ENCODE results near the gene GSTM3.

Gene GSTM3

DNA sequence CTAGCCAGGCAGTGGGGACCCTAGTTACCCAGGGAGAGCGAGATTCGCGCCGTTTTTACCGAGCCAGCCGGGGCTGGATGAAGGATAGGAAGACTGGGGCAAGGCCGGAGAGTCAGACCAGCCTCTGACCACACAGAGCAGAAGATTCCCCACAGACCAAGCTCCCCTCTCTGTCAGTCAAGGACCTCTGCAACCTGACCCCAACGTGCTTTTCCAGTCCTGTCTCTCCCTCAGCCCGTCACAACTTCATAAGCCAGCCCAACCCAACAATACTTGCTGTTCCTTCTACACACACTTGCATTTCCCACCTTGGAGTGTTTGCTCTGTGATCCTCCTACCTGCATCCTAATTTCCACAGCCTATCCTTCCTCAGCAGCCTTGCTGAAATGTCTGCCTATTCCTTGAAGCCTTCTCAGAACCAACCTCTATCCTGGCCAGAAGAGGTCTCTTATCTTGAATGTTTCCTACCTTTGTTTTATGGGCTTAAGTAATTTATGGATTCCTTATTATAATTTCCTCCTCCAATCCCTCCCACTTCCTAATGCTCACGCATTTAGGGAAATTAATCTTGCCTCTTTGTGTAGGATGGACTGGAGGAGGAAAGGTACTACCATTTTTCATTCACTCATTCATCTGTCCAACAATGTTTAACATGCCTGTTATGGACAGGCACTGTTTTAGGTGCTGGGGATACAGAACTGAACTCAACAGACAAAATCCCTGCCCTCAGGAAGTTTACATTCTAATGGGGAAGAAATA lies at the start of gene GSTM3:
TSS of gene GSTM3 (minus strand) at position 424 of the 759 bp plus-strand sequence. CDS start 751 bp downstream, outside the sequence.
- H3K9me3 ChIP-seq (ENCODE audit: severe bottlenecking) = peaks cover 4% of the 10 kb centered on the region
- H3K27me3 ChIP-seq (ENCODE audit: insufficient read depth, low read depth, severe bottlenecking) = no peaks in the 10 kb centered on the region
- TF ChIP-seq, protein P1, sequence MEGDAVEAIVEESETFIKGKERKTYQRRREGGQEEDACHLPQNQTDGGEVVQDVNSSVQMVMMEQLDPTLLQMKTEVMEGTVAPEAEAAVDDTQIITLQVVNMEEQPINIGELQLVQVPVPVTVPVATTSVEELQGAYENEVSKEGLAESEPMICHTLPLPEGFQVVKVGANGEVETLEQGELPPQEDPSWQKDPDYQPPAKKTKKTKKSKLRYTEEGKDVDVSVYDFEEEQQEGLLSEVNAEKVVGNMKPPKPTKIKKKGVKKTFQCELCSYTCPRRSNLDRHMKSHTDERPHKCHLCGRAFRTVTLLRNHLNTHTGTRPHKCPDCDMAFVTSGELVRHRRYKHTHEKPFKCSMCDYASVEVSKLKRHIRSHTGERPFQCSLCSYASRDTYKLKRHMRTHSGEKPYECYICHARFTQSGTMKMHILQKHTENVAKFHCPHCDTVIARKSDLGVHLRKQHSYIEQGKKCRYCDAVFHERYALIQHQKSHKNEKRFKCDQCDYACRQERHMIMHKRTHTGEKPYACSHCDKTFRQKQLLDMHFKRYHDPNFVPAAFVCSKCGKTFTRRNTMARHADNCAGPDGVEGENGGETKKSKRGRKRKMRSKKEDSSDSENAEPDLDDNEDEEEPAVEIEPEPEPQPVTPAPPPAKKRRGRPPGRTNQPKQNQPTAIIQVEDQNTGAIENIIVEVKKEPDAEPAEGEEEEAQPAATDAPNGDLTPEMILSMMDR (IDR thresholded peaks at IDR 0.05; ENCODE audit: low read depth, low read length) = no peak
- H3K27ac ChIP-seq = peak within 1 kb of the TSS; percentile 72
- no peak for DNase-seq
- peaks cover 24% of the 10 kb centered on the region for H3K36me3 ChIP-seq
- peak within 1 kb of the TSS; percentile 58 for H3K4me3 ChIP-seq (ENCODE audit: low read depth, low read length)

DNA sequence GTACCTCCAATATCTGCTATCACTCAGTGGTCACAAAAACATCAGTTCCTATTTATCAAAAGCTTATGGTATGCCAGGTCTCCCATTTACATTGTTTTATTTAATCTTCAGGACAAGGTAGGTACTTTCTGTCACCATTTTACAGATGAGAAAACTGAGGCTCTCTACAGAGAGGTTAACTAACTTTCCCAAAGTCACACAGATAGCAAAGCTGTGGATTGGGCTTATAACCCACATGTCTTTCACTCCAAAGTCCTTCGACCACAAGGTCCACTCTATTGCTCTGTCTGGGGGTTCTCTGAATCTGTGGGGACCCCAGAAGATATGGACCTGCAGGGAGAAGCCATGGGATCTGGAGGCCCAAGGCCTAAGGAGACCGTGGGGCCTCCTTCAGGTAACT lies 49.5 kb upstream of the GSTM3 start:
- Histone ChIP-seq H3K4me3 (ENCODE audit: low read depth, low read length) (no peak overlapping the region), H3K27ac (no peak overlapping the region), H3K36me3 (no peaks in the 10 kb centered on the region), H3K27me3 (ENCODE audit: insufficient read depth, low read depth, severe bottlenecking) (no peaks in the 10 kb centered on the region), H3K9me3 (ENCODE audit: severe bottlenecking) (peaks cover 4% of the 10 kb centered on the region)
- no peak for DNase-seq
- TF ChIP-seq, protein P1 (IDR thresholded peaks at IDR 0.05; ENCODE audit: low read depth, low read length) = no peak

DNA sequence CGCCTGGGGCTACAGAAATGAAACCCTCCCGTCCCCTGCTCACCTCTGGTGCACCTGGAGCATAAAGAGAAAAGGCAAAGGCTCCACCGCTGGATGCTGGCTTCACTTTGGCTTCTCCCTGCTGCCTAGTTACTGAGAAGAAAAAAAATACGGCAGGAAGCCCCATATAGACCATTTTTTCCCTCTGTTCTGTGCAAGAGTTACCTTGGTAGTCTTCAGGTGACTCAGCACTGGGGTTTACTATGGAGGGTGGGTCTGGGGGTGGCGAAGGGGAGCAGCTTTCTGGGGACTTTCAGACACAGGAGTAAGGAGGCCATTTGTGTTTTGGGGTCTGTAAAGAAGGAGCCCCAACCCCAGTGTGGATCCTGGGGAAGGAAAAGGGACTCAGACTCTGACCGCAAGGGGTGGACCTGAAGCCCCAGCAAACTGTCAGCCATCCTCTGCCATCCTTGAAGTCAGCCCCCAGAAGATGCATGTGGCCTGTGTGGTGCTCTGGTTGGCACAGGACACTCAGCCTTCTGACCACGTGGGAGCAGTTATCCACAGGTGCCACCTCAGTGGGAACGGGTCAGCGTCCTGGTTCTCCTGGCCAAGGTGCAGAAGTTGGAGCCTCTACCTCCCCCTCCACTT lies 48.8 kb upstream of the GSTM3 start:
- TF ChIP-seq, protein P1 (IDR thresholded peaks at IDR 0.05; ENCODE audit: low read depth, low read length) = no peak
- peaks cover 4% of the 10 kb centered on the region for H3K9me3 ChIP-seq (ENCODE audit: severe bottlenecking)
- H3K27me3 ChIP-seq (ENCODE audit: insufficient read depth, low read depth, severe bottlenecking) = no peaks in the 10 kb centered on the region
- H3K4me3 ChIP-seq (ENCODE audit: low read depth, low read length) = no peak overlapping the region
- no peak overlapping the region; the same call in 1 of the 2 replicates for H3K27ac ChIP-seq
- DNase-seq = peak; percentile 4
- H3K36me3 ChIP-seq = no peaks in the 10 kb centered on the region

DNA sequence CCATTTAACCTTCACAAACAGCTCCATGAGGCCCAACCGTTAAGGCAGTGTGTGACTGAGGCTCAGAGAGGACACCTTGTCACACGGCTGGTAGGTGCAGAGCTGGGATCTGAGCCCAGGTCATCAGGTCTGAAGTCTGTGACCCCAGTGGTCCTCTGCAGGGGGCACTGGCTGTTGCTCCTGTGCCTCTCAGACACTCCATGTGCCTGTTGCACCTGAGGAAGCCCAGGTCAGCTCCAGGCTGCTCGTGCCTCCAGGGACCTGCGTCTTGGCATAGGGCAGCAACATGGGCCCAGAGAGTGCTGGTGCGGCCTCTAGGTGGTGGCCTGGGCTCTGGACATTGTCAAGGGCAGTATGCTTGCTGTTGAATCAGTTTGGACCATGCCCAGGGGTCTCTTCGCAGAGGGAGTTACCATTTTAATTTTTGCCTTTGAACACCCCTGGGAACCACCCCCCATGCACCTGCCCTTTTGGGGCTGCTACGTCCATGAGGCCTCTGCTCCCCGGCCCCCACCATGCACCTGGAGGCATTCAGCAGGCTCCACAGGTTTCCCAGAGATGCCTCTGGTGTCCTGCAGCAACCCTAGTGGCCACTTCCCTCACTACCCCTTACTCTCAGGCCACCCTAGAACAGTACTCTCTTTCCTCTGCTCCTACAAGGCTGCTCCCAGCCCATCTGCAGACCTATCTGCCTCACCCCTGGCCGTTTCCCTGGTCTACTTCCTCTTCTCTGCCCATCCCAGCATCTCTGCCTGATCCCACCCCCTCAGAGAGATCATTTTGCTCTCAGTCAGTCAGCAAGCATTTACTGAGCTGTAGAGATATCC lies 48.1 kb upstream of the GSTM3 start:
- Histone ChIP-seq H3K36me3 (no peaks in the 10 kb centered on the region), H3K4me3 (ENCODE audit: low read depth, low read length) (no peak overlapping the region), H3K27ac (peak overlapping the region; percentile 39), H3K27me3 (ENCODE audit: insufficient read depth, low read depth, severe bottlenecking) (no peaks in the 10 kb centered on the region), H3K9me3 (ENCODE audit: severe bottlenecking) (peaks cover 4% of the 10 kb centered on the region)
- DNase-seq = peak; percentile 62
- TF ChIP-seq, protein P1 (IDR thresholded peaks at IDR 0.05; ENCODE audit: low read depth, low read length) = peak; percentile 82

DNA sequence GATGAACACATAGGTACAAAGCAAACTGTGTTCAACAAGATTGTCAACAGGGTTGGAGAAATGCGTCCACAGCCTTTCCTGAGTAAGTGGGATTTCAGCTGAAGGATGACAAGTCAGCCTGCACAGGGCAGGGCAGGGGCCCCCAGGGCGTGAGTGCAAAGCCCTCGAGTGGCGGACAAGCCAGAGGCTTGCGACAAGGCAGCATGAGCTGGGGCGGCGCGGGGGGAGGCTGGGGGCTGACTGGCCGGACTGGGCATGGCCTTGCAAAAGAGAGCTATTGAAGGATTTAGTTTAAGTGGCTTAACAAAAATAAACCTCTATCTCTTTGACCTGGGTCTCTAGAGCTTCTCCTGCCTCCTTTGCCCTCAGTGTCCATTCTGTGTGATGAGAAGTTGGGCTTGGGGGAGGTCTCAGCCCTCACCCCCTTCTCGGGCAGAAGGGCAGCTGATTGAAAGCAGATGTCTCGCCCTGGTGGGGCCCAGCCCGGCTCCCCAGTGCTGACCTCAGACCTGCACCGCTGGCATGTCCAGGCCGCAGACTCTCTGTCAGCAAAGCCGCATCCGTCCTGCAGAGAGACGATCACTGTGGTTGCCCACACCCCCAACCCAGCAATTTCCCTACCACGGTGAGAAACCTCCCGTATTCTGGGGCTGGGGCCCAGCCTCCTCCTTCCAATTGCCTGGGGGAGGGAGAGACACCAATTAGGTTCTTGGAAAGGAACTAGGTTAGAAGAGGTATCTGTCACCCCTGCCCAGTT lies 47.2 kb upstream of the GSTM3 start:
- Histone ChIP-seq H3K4me3 (ENCODE audit: low read depth, low read length) (no peak overlapping the region), H3K36me3 (no peaks in the 10 kb centered on the region), H3K9me3 (ENCODE audit: severe bottlenecking) (peaks cover 4% of the 10 kb centered on the region), H3K27ac (peak overlapping the region; percentile 39), H3K27me3 (ENCODE audit: insufficient read depth, low read depth, severe bottlenecking) (no peaks in the 10 kb centered on the region)
- DNase-seq = peak; percentile 92
- TF ChIP-seq, protein P1 (IDR thresholded peaks at IDR 0.05; ENCODE audit: low read depth, low read length) = no peak

All from WERI-Rb-1 (cell line).